Left ventricle myocardium inferior (tissue), 1 donor: ENCODE data around the gene LRP1B. TPM values are rescaled to one million over a fixed set of nuclear protein-coding genes. Genes with fewer than 3 reads are reported as not detected.

Source experiments
- DNase-seq: peaks from one replicate; pipeline ENCODE4 v3.0.0-alpha.2; 2020
- H3K27ac ChIP-seq: fragments of 200-600 bp; replicated peaks from 2 replicates; pipeline ENCODE4 v1.8.0; 2021
- H3K27me3 ChIP-seq: fragments of 200-600 bp; 2 replicates; pipeline ENCODE4 v1.8.0; 2021; ENCODE audit warnings: low read depth
- H3K36me3 ChIP-seq: fragments of 200-600 bp; 2 replicates; pipeline ENCODE4 v1.8.0; 2021
- H3K4me1 ChIP-seq: fragments of 200-600 bp; 2 replicates; pipeline ENCODE4 v1.8.0; 2021
- H3K4me3 ChIP-seq: fragments of 200-600 bp; 2 replicates; pipeline ENCODE4 v1.8.0; 2021; ENCODE audit warnings: mild to moderate bottlenecking, moderate library complexity
- H3K9me3 ChIP-seq: fragments of 200-600 bp; replicated peaks from 2 replicates; pipeline ENCODE4 v1.8.0; 2021
- intact Hi-C: fragments of 100-400 bp; cut with micrococcal nuclease; formaldehyde crosslinking; loops from one replicate; pipeline ENCODE4 v1.11.0; 2022
- total RNA-seq: library from RNA; stranded (reverse); fragmentation: NEBNext Ultra II Directional; extraction: Animal tissue kit (Norgen Biotek cat#: 25700); gene quantifications from one replicate; pipeline ENCODE4 v1.2.1, GENCODE V29; 2021
- TF ChIP-seq, protein P1 (sequence below): fragments of 200-600 bp; IDR thresholded peaks from 2 replicates; pipeline ENCODE4 v1.8.0; 2021; ENCODE audit warnings: antibody characterized with exemption, mild to moderate bottlenecking, borderline replicate concordance
- donor health status: DM: no; HTN: yes; CAD: no; lungs with severe emphysema.

The LRP1B gene
- total RNA-seq, 1 donor from 2014 or later = 0.08 TPM

DNA sequence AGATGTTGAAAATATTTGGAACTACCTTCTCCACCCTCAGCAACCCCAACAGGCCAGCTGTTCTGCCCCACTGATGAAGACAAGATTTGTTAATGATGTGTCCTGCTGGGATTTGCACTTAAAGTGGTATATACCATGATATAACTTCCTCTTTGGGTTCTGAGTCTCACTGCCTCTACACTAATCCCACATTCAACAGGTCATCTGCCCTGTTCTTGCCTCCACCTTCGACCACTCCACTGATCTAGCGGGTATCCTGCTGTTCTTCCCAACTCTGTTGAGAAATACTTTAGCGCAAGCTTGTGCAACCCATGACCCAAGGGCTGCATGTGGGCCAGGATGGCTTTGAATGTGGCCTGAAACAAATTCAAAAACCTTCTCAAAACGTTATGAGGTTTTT, 72.7 kb downstream of the LRP1B start:
- intact Hi-C loops = no loop called here
- Histone ChIP-seq H3K27ac (no peak overlapping the region), H3K27me3 (no peaks in the 10 kb centered on the region), H3K9me3 (no peaks in the 10 kb centered on the region), H3K4me3 (no peak overlapping the region), H3K36me3 (no peaks in the 10 kb centered on the region), H3K4me1 (no peaks in the 10 kb centered on the region)
- TF ChIP-seq, protein P1, sequence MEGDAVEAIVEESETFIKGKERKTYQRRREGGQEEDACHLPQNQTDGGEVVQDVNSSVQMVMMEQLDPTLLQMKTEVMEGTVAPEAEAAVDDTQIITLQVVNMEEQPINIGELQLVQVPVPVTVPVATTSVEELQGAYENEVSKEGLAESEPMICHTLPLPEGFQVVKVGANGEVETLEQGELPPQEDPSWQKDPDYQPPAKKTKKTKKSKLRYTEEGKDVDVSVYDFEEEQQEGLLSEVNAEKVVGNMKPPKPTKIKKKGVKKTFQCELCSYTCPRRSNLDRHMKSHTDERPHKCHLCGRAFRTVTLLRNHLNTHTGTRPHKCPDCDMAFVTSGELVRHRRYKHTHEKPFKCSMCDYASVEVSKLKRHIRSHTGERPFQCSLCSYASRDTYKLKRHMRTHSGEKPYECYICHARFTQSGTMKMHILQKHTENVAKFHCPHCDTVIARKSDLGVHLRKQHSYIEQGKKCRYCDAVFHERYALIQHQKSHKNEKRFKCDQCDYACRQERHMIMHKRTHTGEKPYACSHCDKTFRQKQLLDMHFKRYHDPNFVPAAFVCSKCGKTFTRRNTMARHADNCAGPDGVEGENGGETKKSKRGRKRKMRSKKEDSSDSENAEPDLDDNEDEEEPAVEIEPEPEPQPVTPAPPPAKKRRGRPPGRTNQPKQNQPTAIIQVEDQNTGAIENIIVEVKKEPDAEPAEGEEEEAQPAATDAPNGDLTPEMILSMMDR = no peak
- no peak for DNase-seq

DNA sequence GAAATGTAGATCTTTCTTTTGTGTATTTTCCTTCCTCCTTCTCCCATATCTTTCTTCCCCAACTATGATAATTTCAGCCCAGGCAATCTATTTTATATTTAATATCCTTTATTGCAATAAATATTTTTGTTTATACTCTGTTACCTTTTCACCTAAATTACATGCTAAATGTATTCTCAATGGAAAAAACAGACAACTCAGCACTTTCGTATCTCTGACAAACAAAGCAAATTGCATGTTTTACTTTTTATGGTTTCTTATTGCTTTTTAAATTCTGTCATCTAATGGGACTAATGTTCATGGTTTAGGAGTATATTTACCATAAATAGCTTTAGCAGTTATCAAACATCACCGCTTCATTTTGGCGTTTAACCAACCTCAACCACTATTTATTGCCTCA, 74.0 kb downstream of the LRP1B start:
- no peaks in the 10 kb centered on the region for H3K36me3 ChIP-seq
- intact Hi-C loops = no loop called here
- H3K9me3 ChIP-seq = no peaks in the 10 kb centered on the region
- no peak overlapping the region for H3K4me3 ChIP-seq
- no peak overlapping the region for H3K27ac ChIP-seq
- TF ChIP-seq, protein P1 = no peak
- H3K4me1 ChIP-seq = no peaks in the 10 kb centered on the region
- DNase-seq = no peak
- no peaks in the 10 kb centered on the region for H3K27me3 ChIP-seq

DNA sequence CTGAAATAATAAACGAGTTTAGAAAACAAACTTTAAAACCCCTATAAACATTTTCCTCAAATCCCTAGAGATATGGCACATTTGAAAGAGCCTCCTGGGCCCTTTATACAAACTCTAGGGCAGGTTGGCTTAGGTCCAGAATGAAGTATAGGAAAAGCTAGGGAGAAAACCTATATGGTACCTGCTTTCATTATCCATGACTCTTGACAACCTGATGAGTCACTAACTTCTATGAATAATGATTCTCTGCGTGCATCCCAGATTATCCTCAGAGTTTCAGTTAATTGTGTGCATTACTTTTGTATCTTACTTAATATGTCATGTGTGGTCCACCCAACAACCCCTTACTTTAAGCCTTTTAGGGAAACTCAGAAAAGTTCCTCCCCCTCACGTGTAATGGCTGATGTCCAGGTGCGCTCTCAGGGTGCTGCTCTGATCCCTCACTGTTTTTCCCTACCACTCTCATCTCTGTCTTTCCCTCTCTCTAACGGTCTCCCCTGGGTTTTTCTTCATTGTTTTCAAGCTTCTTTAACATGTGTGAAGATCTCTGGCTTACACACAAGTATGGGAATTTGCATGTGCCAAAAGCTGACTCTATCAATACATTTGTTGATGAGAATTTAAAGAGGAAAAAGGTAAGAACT, 78.5 kb downstream of the LRP1B start:
- Histone ChIP-seq H3K27me3 (no peaks in the 10 kb centered on the region), H3K27ac (no peak overlapping the region), H3K4me3 (no peak overlapping the region), H3K4me1 (no peaks in the 10 kb centered on the region), H3K9me3 (no peaks in the 10 kb centered on the region), H3K36me3 (no peaks in the 10 kb centered on the region)
- intact Hi-C loops = no loop called here
- TF ChIP-seq, protein P1 = no peak
- DNase-seq = no peak

DNA sequence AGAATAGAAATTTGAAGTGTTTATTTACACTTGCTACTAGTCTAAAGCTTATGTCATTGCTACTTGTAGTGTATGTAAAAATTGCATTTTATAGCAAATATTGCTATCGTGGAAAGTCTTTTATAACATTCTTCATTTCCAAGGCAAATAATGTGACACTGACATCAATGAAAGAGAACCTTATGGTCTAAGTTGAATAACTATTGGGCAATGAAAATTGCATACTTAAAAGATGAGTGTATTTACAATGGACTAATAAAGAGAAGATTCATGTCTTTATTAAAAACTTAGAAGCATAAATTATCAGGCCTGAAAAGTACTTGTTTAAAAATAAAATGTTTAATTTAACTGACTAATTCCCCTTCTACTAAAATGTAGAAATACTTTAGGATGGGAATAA, 82.2 kb downstream of the LRP1B start:
- H3K27me3 ChIP-seq = no peaks in the 10 kb centered on the region
- TF ChIP-seq, protein P1 = no peak
- H3K4me1 ChIP-seq = no peaks in the 10 kb centered on the region
- intact Hi-C loops = no loop called here
- no peaks in the 10 kb centered on the region for H3K36me3 ChIP-seq
- no peaks in the 10 kb centered on the region for H3K9me3 ChIP-seq
- DNase-seq = no peak
- no peak overlapping the region for H3K4me3 ChIP-seq
- no peak overlapping the region for H3K27ac ChIP-seq

DNA sequence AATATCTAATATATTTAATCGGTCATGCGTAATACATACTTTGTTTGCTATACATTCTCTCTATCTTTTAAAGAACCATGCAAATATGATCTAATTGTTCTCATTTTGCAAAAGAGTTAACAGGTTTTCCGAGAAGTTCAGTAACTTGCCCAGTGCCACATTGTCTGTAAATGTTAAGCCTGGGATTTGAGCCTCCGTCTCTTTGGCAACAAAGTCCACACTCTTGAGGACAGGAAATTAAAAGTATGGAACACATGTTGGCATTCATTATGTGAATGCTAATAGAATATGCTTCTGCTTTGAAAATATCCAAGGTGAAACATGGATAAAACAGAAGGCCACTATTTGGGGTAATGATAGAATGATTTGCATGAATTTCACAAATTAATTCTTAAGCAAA, 85.2 kb downstream of the LRP1B start:
- H3K27me3 ChIP-seq = no peaks in the 10 kb centered on the region
- H3K4me1 ChIP-seq = no peaks in the 10 kb centered on the region
- no peak overlapping the region for H3K4me3 ChIP-seq
- intact Hi-C loops = no loop called here
- no peaks in the 10 kb centered on the region for H3K36me3 ChIP-seq
- no peak for DNase-seq
- no peak overlapping the region for H3K27ac ChIP-seq
- H3K9me3 ChIP-seq = no peaks in the 10 kb centered on the region
- TF ChIP-seq, protein P1 = no peak
